GM12801 (cell line): ENCODE results near the gene ADGRL3.

Source experiments
- CTCF ChIP-seq: IDR thresholded peaks from one replicate; pipeline ENCODE4 v1.5.1; 2011; ENCODE audit warnings: control low read depth; ENCODE audit not compliant: insufficient read length; ENCODE audit errors: extremely low read depth

ADGRL3 gene

GRCh38 chr4:61984260-61984909, 784.3 kb downstream of the ADGRL3 start:
- TF ChIP-seq CTCF = no peak

GRCh38 chr4:61985426-61985825, 785.3 kb downstream of the ADGRL3 start:
- no peak for TF ChIP-seq CTCF

GRCh38 chr4:61992351-61992750, 792.2 kb downstream of the ADGRL3 start:
- no peak for TF ChIP-seq CTCF

- no peak for TF ChIP-seq CTCF
Observed at GRCh38 chr4:61994036-61994435, 793.9 kb downstream of the ADGRL3 start.

- no peak for TF ChIP-seq CTCF
Observed at GRCh38 chr4:61995717-61996340, 795.7 kb downstream of the ADGRL3 start.

GRCh38 chr4:61996943-61997342, 796.8 kb downstream of the ADGRL3 start:
- no peak for TF ChIP-seq CTCF

GRCh38 chr4:61997831-61998230, 797.7 kb downstream of the ADGRL3 start:
- TF ChIP-seq CTCF = no peak
